GM21390 (cell line): ENCODE measurements around the gene AVEN.

ENCODE experiments used
- ATAC-seq: cut with Tn5 transposase; IDR thresholded peaks from one replicate; pipeline ENCODE4 v1.9.1; 2021; ENCODE audit not compliant: unreplicated experiment

Gene AVEN

GRCh38 chr15:33988384-33988783 lies 50.6 kb downstream of the AVEN start:
- no peak for ATAC-seq

- ATAC-seq = no peak
These were observed 51.6 kb downstream of the AVEN start for GRCh38 chr15:33987444-33987843.

GRCh38 chr15:33985751-33986150 lies 53.3 kb downstream of the AVEN start:
- no peak for ATAC-seq

GRCh38 chr15:33985287-33985686 lies 53.7 kb downstream of the AVEN start:
- no peak for ATAC-seq

GRCh38 chr15:33982516-33982915 lies 56.5 kb downstream of the AVEN start:
- ATAC-seq = no peak

- ATAC-seq = no peak
These were observed 58.8 kb downstream of the AVEN start for GRCh38 chr15:33980159-33980558.

GRCh38 chr15:33975022-33975565 lies 63.9 kb downstream of the AVEN start:
- no peak for ATAC-seq

- no peak for ATAC-seq
These were observed 67.2 kb downstream of the AVEN start for GRCh38 chr15:33971811-33972210.

GRCh38 chr15:33968821-33969220 lies 70.2 kb downstream of the AVEN start:
- no peak for ATAC-seq

GRCh38 chr15:33968224-33968623 lies 70.8 kb downstream of the AVEN start, which contains the start of gene CHRM5:
CHRM5 (plus strand) TSS chr15:33968497; CDS start chr15:34062718, 94,221 bp downstream.
- ATAC-seq = no peak

- no peak for ATAC-seq
These were observed 74.4 kb downstream of the AVEN start for GRCh38 chr15:33964665-33965040.

- no peak for ATAC-seq
These were observed 75.0 kb downstream of the AVEN start for GRCh38 chr15:33963831-33964664.

GRCh38 chr15:33960549-33960935 lies 78.5 kb downstream of the AVEN start:
- ATAC-seq = no peak

- ATAC-seq = no peak
These were observed 79.0 kb downstream of the AVEN start for GRCh38 chr15:33959844-33960548.

- no peak for ATAC-seq
These were observed 82.6 kb downstream of the AVEN start for GRCh38 chr15:33956397-33956796.

- ATAC-seq = no peak
These were observed 83.1 kb downstream of the AVEN start for GRCh38 chr15:33955945-33956344.

- no peak for ATAC-seq
These were observed 92.9 kb downstream of the AVEN start for GRCh38 chr15:33946152-33946551.

GRCh38 chr15:33941279-33942063 lies 97.5 kb downstream of the AVEN start:
- no peak for ATAC-seq

- ATAC-seq = no peak
These were observed 104.1 kb downstream of the AVEN start for GRCh38 chr15:33934921-33935320.

- no peak for ATAC-seq
These were observed 104.6 kb downstream of the AVEN start for GRCh38 chr15:33934396-33934795.

GRCh38 chr15:33932734-33933133 lies 106.3 kb downstream of the AVEN start:
- no peak for ATAC-seq
